GM21367 (cell line): ENCODE measurements around the gene MTFR2.
"Not testable (repeated sequence)": the region's sequence is repeated elsewhere in the genome, so short reads cannot be mapped to it uniquely, and the experiment has no call there.

ENCODE experiments used
- ATAC-seq: cut with Tn5 transposase; IDR thresholded peaks from one replicate; pipeline ENCODE4 v1.9.1; 2021; ENCODE audit not compliant: unreplicated experiment

MTFR2 gene

DNA sequence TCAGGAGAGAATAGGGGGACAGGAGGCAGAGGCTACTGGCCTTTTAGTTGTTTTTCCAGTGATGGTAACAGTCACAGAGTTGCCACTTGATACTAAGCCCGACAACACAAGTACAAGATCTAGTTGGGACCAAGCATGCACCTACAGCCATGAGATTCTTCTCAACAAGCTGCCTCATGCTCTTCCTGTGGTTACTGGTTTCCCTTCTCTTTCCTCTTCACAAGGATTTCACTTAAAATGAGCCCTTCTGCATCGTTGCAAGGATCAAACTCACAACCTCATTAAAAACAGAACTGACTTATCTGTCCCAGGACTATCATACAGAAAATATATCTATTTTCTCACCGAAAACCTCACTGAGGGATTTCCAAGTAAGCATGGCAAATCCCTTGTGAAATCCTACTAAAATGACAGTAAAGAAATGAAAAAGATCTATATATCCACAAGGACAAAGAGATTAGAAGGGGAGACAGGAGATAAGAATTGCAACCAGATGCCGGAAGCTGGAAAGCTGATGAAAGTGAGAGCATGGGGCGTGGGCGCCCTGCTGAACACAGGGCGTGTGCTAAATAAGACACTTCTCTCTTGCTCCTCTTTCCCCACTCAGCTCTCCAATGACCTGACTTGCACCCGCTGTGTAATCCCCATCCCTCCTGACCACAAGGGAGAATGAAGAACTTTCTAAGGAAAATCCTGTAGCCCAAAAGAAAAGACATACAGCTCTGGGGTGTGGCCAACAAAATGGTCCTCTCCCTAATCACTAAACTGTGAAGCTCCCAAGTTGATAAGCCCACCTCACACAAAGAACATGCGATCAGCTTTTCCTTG, 13.4 kb downstream of the MTFR2 start:
- ATAC-seq, result no peak

DNA sequence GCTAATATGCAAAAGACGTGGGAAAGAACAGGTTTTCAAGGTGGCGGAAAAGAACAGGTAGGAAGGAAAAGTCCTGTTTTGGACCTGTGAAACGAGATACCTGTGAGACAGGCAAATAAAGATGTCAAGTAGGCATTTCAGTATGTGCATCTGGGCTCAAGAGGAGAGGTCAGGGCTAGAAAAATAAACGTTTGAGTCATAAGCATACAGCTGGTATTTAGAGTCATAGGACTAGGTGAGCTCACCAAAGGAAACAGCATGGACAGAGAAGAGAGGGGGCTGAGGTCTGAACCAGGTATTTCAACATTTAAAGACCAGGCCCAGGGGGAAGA, 14.9 kb downstream of the MTFR2 start:
- no peak for ATAC-seq

DNA sequence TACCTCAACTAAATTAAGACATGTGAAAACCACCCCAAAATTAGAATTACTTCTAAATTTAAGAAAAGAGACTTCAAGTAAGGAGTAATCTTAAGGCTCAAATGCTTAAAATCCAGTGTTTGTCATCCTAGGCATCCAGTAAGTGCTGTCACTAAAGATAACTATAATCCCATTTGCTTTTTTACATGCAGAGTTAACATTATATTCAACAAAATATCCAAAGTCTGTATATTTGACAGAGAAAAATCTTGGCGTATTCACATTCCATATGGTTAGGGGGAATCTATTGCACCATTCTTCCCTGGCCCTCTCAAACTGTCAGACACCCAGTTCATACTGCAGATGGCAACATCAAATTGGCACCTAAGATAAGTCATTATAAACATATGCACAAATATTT, 17.4 kb downstream of the MTFR2 start:
- no peak for ATAC-seq

DNA sequence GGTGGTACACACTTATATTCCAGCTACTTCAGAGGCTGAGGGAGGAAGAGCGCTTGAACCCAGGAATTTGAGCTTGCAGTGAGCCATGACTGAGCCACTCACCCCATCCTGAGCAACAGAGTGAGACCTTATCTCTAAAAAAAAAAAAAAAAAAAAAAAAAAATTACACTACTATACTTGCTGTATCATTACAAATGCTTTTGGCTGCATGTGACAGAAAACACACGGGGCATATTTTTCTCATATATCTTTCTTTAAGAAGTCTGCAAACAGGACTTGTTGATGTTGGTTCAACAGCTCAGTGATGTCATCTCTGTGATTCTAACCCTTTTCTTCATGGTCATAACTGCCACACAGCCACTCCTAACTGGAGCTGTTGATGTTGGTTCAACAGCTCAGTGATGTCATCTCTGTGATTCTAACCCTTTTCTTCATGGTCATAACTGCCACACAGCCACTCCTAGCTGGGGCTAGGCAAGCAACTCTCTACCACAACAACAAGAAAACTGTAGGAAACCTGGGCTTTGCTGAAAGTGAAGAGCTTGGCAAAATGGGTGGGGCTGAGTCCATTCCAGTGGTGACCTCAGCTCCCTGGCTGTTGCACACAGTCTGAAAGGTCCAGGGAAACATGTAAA, 19.8 kb downstream of the MTFR2 start:
- ATAC-seq, result no peak

DNA sequence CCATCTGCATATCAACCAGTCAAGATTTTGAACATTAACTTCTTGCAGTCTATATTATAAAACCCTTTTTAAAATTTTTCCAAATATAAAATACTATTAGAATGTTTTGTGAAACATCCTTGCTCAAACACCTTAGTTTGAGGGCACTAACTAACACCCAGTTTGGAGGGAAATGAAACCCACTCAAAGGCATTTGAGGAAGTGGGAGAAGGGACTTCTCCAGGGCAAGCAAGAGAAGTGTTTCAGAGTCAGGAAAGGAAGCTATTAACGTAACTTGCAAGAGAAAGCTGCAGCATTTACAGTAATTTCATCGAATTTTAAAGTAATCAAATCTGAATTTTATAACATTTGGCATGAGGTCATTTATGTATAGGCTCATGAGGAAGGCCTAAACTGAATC, 21.3 kb downstream of the MTFR2 start:
- no peak for ATAC-seq

DNA sequence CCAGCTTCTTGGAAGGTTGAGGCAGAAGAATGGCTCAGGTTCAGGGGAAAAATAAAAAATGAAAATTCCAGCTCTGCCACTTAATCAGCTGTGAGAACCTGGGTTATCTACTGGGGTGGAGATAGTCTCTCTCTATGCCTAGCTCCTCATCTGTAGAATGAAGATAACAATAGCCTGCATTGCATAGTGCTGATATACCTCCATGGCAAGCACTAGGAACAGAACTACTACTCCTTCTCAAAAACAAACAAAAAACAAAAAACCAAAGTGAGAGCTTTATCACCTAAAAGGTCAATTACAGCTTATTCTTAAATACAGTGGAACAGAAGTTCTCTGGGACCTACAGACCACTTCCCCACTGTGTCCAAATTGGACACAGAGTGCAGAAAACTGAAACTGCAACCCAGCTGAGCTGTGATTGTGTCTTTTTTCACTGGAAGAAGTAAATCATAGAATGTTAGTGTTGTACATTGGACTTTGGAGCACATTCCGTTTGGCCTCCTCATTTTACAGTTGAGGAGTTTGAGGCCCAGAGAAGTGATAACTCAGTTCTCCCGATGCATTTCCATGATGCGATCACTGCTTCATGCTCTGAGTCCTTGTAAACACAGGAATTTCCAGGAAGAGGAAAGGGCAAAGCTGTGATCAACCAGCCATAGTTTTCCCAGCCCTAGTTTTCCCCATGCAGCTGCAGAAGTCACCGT, 23.3 kb downstream of the MTFR2 start:
- no peak for ATAC-seq

DNA sequence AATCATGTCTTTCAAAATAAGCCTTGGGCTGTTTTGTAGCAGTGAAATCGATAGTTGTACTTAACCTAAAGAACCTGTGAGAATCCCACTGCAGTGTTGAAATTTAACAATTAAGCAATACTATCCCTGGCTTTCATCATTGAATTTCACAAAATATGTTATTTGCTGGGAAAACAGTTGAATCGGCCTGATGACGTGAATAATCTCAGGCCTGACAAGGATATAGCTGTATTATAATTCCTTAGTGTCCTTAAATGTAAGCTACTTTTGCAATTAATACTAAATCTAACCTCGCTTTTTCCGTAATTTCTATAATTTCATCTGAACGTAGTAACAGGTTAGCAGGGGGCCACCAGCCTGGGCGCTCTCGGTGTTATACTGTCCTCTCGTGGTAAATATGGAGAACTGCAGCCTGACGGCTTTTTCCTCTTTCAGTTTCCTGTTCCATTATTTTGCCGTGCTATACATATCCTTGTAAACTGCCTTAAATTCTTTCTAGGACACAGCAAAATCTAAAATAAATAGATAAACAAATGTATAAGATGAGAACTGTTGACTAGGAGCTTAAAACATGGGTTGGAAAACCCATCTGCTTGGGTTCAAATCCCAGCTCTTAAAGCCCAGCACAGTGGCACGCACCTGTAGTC, 24.0 kb downstream of the MTFR2 start:
- ATAC-seq, result no peak

DNA sequence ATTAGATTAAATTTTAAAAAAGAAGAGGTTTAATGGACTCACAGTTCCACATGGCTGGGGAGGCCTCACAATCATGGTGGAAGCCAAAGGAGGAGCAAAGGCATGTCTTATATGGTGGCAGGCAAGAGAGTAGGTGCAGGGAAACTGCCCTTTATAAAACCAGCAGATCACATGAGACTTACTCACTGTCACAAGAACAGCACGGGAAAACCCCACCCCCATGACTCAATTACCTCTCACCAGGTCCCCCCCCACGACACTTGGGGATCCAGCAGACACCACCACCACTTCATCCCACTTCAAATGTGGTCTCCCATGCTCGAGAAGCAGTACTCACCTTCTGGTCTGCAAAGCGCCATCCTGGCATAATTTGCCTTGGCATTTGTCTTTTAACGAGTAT, 24.6 kb downstream of the MTFR2 start:
- no peak for ATAC-seq

DNA sequence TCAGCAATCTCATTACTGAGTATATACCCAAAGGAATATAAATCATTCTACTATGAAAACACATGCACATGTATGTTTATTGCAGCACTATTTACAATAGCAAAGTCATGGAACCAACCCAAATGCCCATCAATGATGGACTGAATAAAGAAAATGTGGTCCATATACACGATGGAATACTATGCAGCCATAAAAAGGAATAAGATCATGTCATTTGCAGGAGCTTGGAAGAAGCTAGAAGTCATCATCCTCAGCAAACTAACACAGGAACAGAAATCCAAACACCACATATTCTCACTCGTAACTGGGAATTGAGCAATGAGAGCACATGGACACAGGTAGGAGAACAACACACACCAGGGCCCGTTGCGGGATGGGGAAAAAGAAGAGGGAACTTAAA, 25.1 kb downstream of the MTFR2 start:
- ATAC-seq, result not testable (repeated sequence)

DNA sequence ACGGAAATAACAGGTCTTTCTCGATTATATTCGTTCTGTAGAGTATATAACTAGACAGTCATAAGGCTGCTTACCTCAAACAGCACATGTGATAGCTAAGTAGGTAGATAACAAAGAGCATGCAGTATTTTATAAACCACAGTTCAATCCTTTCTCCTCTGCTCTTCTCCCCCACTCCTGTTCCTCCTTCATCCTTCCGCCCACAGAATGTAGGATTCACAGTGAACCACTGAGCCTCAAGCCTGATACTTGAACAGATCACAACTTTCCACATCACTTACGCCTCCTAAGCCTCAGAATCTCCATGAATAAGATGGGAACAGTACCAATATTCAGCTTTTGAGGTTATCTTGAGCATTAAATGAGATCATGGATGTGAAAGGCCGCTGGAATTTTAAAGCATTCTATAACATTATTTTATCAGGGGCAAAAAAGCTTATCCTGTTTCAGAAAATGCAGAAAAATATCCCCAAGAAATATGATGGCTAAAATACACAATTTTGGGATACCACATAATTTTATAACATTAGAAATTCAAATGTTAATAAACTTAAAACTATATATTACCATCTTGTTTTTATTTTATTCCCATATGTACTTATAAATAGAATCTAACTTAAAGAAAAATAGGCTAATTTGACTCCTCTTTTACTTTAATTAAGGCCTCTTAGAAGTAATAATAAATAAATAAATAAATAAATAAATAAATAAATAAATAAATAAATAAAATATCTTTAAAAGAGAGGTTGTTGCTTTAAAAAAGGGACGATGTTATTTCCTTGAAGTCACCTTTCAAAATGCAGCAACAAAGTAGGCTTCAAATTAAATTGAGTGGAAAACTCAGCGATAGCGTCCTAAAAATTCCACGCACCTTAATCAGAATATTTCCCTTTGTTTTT, 33.4 kb downstream of the MTFR2 start:
- no peak for ATAC-seq

DNA sequence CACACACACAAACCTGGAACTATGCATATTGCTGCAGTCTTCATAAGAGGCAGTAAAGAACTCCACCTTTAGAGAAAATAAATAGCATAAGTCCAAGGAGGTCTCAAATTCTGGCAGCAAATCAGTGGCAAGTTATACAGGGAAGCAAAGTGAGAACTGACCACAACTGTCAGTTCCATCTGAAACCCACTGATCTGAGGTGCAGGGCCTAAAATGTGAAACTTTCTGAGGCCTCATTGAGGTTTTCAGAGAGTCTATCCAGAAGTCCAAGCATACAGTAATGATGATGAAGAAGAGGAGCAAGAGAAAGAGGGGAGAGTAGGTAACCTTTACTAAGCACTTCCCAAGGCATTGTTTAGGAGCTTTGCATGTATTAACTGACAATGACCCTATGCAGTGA, 36.3 kb downstream of the MTFR2 start:
- ATAC-seq, result no peak

DNA sequence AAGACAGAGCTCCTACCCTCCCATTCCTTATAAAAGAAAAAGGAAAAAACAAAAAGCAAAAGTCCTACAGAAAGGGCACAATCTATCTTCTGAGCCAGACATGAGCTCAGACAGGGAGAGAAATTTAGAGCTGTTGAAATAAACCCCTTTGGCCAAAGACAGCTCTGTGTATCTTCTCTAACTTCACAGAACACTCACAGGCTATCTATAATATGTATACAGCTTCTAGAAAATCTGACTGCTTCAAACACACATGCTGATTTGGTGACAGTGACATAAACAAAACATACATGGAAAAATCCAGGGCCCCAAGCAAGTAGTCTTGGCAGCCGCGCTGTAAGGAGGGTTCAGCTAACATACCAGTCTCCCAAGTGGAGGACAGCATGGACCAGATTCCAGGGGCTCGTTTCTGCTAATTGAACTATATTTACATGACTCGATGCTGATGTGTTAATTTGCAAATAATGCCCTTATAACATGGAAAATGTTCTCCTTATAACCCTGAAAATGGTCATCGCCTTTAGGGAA, 37.0 kb downstream of the MTFR2 start:
- ATAC-seq, result no peak

DNA sequence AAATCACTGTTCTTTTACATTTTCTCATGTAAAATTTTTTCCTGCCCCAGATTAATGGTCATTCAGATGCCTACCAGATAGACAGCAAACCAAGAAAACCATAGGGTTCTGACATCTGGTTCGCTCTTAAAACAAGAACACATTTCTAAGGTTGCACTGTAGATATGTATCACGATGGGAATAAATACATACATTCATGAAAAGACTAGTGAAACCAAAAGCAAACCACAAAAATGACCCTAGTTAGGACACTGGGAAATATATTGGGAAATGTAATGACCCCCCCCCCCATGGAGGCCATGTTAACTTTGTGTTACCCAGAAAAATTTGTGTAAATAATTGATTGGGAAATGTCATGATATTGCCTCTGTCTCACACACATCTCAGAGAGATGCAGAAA, 37.5 kb downstream of the MTFR2 start:
- ATAC-seq, result no peak

DNA sequence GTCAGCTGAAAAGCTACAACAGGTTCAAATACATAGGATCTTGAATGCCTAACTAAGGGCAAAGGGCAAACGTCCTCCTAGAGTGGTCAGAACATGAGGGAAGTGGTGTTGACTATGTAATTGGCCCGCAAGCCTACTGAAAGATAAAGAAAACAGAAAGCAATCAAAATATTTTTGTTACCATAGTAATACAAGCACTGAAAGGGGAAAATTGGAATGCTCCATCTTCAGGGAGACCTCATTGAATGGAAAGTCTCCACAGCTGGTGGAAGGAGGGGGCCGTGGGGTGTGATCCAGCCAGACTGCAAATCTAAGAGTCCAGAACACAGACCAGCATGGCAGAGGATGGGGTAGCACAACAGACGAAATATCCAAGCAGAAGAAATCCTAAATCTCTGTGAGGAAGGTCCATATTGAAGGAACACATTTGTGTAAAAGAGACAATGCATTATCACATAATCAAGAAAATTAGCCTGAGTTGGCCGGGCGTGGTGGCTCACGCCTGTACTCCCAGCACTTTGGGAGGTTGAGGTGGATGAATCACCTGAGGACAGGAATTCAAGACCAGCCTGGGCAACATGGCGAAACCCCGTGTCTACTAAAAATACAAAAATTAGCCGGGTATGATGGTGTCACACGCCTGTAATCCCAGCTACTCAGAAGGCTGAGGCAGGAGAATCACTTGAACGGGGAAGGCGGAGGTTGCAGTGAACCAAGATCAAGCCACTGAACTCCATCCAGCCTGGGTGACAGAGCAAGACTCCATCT, 39.5 kb downstream of the MTFR2 start:
- ATAC-seq, result no peak

DNA sequence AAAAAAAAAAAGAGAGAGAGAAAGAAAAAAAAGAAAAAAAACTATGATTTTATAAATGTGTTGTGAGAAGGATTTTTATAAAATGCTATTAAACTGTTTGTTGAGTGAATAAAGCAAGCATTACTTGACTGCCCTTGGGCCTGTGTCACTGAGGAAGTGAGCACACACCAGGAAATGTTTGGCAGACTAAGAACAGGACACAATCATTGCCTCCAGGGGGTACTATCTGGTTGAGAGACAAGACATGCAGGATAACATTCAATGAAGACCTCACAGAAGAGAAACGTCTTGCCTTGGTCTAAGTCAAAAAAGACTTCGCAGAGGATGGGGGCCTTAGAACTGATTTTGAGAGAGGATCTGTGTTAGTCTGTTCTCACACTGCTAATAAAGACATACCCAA, 40.6 kb downstream of the MTFR2 start:
- ATAC-seq, result no peak

DNA sequence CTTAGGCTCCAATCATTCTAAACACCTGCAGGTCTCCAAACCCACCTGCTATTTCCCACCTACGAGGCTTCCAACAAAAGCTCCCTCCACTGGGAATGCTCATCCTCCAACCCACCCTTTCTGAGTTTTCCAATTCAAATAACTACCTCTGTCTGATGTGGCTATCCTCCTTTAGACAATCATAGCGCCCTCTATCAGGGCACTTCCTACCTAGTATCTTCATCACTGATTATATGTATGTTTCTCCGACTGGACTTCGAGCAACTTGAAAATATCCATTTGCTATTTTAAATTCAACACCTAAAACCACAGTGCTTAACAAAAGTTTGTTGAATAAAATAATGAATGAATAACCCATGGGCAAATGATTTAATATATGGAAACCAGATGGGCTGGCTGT, 41.3 kb downstream of the MTFR2 start:
- ATAC-seq, result no peak

DNA sequence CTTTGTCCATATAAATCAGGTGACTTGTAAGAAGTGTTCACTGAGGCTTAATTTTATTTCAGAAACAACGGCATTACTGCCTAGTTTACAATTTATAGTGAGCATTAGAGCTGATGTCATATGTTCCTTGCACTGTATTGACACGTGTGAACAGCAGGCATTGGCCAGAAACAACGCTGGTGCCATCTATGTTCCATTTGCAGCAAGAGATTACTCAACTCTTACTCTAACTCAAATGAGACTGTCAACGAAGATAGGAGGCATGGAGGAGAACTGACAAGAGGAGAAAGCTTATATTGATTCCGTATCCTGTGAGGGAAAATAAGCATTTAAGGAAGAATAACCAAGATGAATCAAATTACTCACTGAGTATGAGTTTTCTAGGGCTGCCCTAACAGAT, 48.4 kb downstream of the MTFR2 start:
- no peak for ATAC-seq

DNA sequence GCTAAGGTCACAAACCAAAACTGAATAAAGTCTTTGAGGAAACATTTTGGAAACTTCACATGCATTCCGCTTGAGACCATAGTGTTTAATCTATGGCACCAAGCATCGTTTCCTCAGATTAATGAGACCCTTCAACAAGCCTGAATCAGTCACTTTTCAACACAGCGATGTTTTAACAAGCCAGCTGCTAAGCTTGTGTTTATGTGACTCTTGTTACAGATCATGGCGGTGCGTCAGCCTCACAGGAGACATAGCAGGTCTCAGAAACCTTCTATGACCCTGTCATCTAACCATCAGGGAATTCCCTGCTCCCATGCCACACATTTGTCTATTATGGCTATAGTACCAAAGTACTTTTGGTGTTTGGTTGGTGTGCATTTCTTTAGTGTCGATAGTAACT, 57.2 kb downstream of the MTFR2 start:
- ATAC-seq, result no peak

DNA sequence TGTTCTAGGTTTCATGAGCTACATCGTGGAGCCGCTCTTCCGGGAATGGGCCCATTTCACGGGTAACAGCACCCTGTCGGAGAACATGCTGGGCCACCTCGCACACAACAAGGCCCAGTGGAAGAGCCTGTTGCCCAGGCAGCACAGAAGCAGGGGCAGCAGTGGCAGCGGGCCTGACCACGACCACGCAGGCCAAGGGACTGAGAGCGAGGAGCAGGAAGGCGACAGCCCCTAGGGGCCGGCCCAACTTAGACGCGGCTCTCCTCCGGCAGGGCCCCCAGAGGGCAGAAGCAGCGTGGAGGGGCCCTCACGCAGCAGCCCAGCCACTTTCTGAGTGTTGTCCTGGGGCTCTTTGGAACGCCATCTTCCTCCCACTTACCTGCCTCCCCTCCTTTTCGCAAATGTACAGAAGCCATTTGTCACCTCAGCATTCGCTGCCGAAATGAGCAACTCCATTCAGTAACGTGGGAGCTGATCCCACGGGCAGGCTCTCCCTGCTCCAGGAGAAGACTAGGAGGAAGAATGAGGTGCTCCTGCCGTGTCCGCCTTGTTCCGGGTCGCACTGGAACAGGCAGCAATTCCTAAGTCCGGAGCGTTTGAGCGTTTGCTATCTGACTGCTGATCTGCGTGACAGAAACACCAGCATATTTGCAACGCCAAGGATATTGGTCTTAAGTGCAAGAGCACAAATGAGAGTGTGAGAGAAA, 58.4 kb downstream of the MTFR2 start:
- no peak for ATAC-seq
